ENCODE measurements around the gene DUSP18. TPM values are rescaled to one million over a fixed set of nuclear protein-coding genes. Genes with fewer than 3 reads are reported as not detected.

Gene DUSP18
- polyA plus RNA-seq (2012; rRNA removed), result 11.7 and 13.9 TPM in 2 replicates
- 5.2 and 7.8 TPM in 2 replicates for polyA plus RNA-seq (2012; cell fraction: cytosol; rRNA removed)
- polyA plus RNA-seq (2012; cell fraction: nucleus; rRNA removed), result 15.7 and 26.5 TPM in 2 replicates

- Histone ChIP-seq H3K27ac (ENCODE audit: low read depth in 2 of 2, low read length in 1 of 2) (peak within 1 kb of the TSS; percentile 52 to 73; a peak in 3 of 4 replicates), H3K4me2 (peak within 1 kb of the TSS; percentile 74), H4K20me1 (ENCODE audit: insufficient read depth) (no peaks in the 10 kb centered on the region), H3K9ac (peak within 1 kb of the TSS; percentile 70), H3K9me2 (no peaks in the 10 kb centered on the region), H3K36me3 (replicated peaks in 1 of 2; ENCODE audit: control insufficient read depth in 1 of 2, insufficient read depth in 2 of 2, low read length in 1 of 2) (no peaks in the 10 kb centered on the region), H3K79me2 (ENCODE audit: insufficient read depth) (peaks cover 16% of the 10 kb centered on the region; the same call in 1 of the 2 replicates), H3K4me3 (ENCODE audit: low read depth in 2 of 2, low read length in 1 of 2) (peak within 1 kb of the TSS; percentile 65 to 71), H3F3A (replicated peaks; ENCODE audit: insufficient read depth) (no peaks in the 10 kb centered on the region), H2AFZ (ENCODE audit: low read depth) (peak within 1 kb of the TSS; percentile 96), H3K27me3 (ENCODE audit: insufficient read depth) (no peaks in the 10 kb centered on the region), H3K4me1 (ENCODE audit: control insufficient read depth in 1 of 2, insufficient read depth in 2 of 2, low read depth in 1 of 2, low read length in 1 of 2) (peaks cover 0 to 12% of the 10 kb centered on the region in 2 experiments; a peak in 2 of 4 replicates), H3K9me3 (no peaks in the 10 kb centered on the region)
- DNase-seq, result peak; percentile 99
- 6% methylated on average over 27 of the region's 77 CpGs for WGBS (ENCODE audit: low lambda C conversion rate)
- ChIA-PET POLR2A (interaction anchor here (0.5 to 1.4 kb wide), 4 partner anchors 16 to 70 kb away, joined by 3 to 4 read pairs (median 4); no protein-coding TSS in a partner anchor), CTCF (interaction anchor here (0.8 to 2.6 kb wide), 9 partner anchors 10 to 223 kb away, joined by 3 to 13 read pairs (median 4); partner anchors contain the start of gene OSBP2)
- TF ChIP-seq NRF1 (IDR thresholded peaks at IDR 0.05; ENCODE audit: low read depth, low read length), result peak; percentile 93
- TF ChIP-seq MAX (IDR thresholded peaks at IDR 0.05; ENCODE audit: low read depth), result 0 out of 2 replicates have a peak, but pooled peaks have one; percentile 70
- no peak for TF ChIP-seq RFX5 (IDR thresholded peaks at IDR 0.05; ENCODE audit: low read length)
- peak; percentile 31; the same call in 1 of the 2 replicates for TF ChIP-seq YY1 (IDR thresholded peaks at IDR 0.05; ENCODE audit: low read depth)
- TF ChIP-seq, protein P1, sequence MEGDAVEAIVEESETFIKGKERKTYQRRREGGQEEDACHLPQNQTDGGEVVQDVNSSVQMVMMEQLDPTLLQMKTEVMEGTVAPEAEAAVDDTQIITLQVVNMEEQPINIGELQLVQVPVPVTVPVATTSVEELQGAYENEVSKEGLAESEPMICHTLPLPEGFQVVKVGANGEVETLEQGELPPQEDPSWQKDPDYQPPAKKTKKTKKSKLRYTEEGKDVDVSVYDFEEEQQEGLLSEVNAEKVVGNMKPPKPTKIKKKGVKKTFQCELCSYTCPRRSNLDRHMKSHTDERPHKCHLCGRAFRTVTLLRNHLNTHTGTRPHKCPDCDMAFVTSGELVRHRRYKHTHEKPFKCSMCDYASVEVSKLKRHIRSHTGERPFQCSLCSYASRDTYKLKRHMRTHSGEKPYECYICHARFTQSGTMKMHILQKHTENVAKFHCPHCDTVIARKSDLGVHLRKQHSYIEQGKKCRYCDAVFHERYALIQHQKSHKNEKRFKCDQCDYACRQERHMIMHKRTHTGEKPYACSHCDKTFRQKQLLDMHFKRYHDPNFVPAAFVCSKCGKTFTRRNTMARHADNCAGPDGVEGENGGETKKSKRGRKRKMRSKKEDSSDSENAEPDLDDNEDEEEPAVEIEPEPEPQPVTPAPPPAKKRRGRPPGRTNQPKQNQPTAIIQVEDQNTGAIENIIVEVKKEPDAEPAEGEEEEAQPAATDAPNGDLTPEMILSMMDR (IDR thresholded peaks at IDR 0.05), result peak; percentile 42
- TF ChIP-seq FOSL2 (IDR thresholded peaks at IDR 0.05; ENCODE audit: borderline replicate concordance, low read depth), result no peak
- TF ChIP-seq SMC3 (IDR thresholded peaks at IDR 0.05; ENCODE audit: low read depth, low read length), result peak; percentile 2; the same call in 1 of the 2 replicates
- TF ChIP-seq TAF1 (IDR thresholded peaks at IDR 0.05; ENCODE audit: borderline replicate concordance, low read depth, low read length), result peak; percentile 57
- TF ChIP-seq USF2 (IDR thresholded peaks at IDR 0.05; ENCODE audit: borderline replicate concordance, low read depth, low read length), result no peak
- TF ChIP-seq MXI1 (IDR thresholded peaks at IDR 0.05; ENCODE audit: low read depth, low read length), result peak; percentile 90
- TF ChIP-seq POLR2AphosphoS5 (IDR thresholded peaks at IDR 0.05; ENCODE audit: low read depth, low read length), result peak; percentile 77
Observed at GRCh38 chr22:30667494-30668385, at the start of gene DUSP18. Gene DUSP18, minus strand, starts transcription at chr22:30667875. Its CDS starts 3,872 bp downstream, at chr22:30664003.

GRCh38 chr22:30714062-30714461, 46.4 kb upstream of the DUSP18 start:
- ChIA-PET POLR2A (no interaction called here), CTCF (no interaction called here)
- no peak for TF ChIP-seq FOSL2 (IDR thresholded peaks at IDR 0.05; ENCODE audit: borderline replicate concordance, low read depth)
- TF ChIP-seq, protein P1 (IDR thresholded peaks at IDR 0.05), result no peak
- no peak for TF ChIP-seq YY1 (IDR thresholded peaks at IDR 0.05; ENCODE audit: low read depth)
- no peak for TF ChIP-seq TEAD4 (IDR thresholded peaks at IDR 0.05; ENCODE audit: borderline replicate concordance, insufficient read depth)
- no peak for TF ChIP-seq EP300 (IDR thresholded peaks at IDR 0.05; ENCODE audit: borderline replicate concordance in 1 of 2, low read depth in 1 of 2, low read length in 1 of 2)
- TF ChIP-seq TAF1 (IDR thresholded peaks at IDR 0.05; ENCODE audit: borderline replicate concordance, low read depth, low read length), result no peak
- TF ChIP-seq RCOR1 (IDR thresholded peaks at IDR 0.05; ENCODE audit: low read length), result no peak
- TF ChIP-seq GABPA (IDR thresholded peaks at IDR 0.05; ENCODE audit: low read depth), result no peak
- TF ChIP-seq POLR2AphosphoS5 (IDR thresholded peaks at IDR 0.05; ENCODE audit: low read depth, low read length), result no peak
- no peak for TF ChIP-seq JUND (IDR thresholded peaks at IDR 0.05)

More at GRCh38 chr22:30714062-30714461, 46.4 kb upstream of the DUSP18 start:
- no peaks in the 10 kb centered on the region for H3K27me3 ChIP-seq (ENCODE audit: insufficient read depth)
- H3F3A ChIP-seq (replicated peaks; ENCODE audit: insufficient read depth), result peaks cover 16% of the 10 kb centered on the region
- no peaks in the 10 kb centered on the region for H3K79me2 ChIP-seq (ENCODE audit: insufficient read depth)
- no peak overlapping the region for H3K27ac ChIP-seq (ENCODE audit: low read depth in 2 of 2, low read length in 1 of 2)
- no peaks in the 10 kb centered on the region for H3K9me2 ChIP-seq
- 90% methylated on average over 2 of the region's 2 CpGs for WGBS (ENCODE audit: low lambda C conversion rate)
- H3K4me1 ChIP-seq (ENCODE audit: control insufficient read depth in 1 of 2, insufficient read depth in 2 of 2, low read depth in 1 of 2, low read length in 1 of 2), result peaks cover 11 to 14% of the 10 kb centered on the region in 2 experiments; a peak in 3 of 4 replicates
- H3K9ac ChIP-seq, result no peak overlapping the region
- DNase-seq, result no peak
- H3K4me2 ChIP-seq, result no peak overlapping the region
- H4K20me1 ChIP-seq (ENCODE audit: insufficient read depth), result no peaks in the 10 kb centered on the region
- H2AFZ ChIP-seq (ENCODE audit: low read depth), result no peak overlapping the region
- H3K4me3 ChIP-seq (ENCODE audit: low read depth in 2 of 2, low read length in 1 of 2), result no peak overlapping the region
- no peaks in the 10 kb centered on the region for H3K9me3 ChIP-seq
- H3K36me3 ChIP-seq (replicated peaks in 1 of 2; ENCODE audit: control insufficient read depth in 1 of 2, insufficient read depth in 2 of 2, low read length in 1 of 2), result no peaks in the 10 kb centered on the region
